Left colon (tissue), 2 donors: ENCODE data around the gene SRP14. TPM values are rescaled to one million over a fixed set of nuclear protein-coding genes. Genes with fewer than 3 reads are reported as not detected.
"Not testable (repeated sequence)": the region's sequence is repeated elsewhere in the genome, so short reads cannot be mapped to it uniquely, and the experiment has no call there.

Experiments used
- ATAC-seq: fragments of 200-7000 bp; cut with Tn5 transposase; one replicate; pipeline ENCODE4 v1.9.1; 2020; ENCODE audit warnings: mild to moderate bottlenecking, moderate library complexity
- DNase-seq, 2 donors: peaks; one replicate each; pipeline ENCODE4 v3.0.0-alpha.2; 2020
- intact Hi-C, 2 donors: fragments of 100-400 bp; cut with DNase I in 1 of 2; cut with micrococcal nuclease in 1 of 2; formaldehyde crosslinking; loops; one replicate each; pipeline versions ENCODE4 v1.11.2 to v1.14.0; 2022; cut with DNase I, micrococcal nuclease
- long read RNA-seq: library from polyadenylated mRNA; unstranded; transcript quantifications from one replicate; pipeline ENCODE4 v2.0.0, GENCODE V29; 2021
- total RNA-seq, 2 donors: library from RNA; stranded (reverse); fragmentation: NEBNext Ultra II Directional; extraction: Animal tissue kit (Norgen Biotek cat#: 25700); gene quantifications; one replicate each; pipeline ENCODE4 v1.2.1, GENCODE V29; 2021
- donor health status: DM: no; HTN: no; CAD: no.
- donor health status: DM: yes; HTN: yes; CAD: no.

SRP14 gene, protein sequence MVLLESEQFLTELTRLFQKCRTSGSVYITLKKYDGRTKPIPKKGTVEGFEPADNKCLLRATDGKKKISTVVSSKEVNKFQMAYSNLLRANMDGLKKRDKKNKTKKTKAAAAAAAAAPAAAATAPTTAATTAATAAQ
- 100 to 1,000 TPM; 144 to 153 TPM for total RNA-seq
- long read RNA-seq, transcript SRP14-201 (5 exons, 1,077 nt) = major isoform, 218 of 229 reads
- long read RNA-seq, partial matches to known transcripts = 5 of 229 reads
- long read RNA-seq, other reads (novel, unspliced or antisense) = 5 of 229 reads

DNA sequence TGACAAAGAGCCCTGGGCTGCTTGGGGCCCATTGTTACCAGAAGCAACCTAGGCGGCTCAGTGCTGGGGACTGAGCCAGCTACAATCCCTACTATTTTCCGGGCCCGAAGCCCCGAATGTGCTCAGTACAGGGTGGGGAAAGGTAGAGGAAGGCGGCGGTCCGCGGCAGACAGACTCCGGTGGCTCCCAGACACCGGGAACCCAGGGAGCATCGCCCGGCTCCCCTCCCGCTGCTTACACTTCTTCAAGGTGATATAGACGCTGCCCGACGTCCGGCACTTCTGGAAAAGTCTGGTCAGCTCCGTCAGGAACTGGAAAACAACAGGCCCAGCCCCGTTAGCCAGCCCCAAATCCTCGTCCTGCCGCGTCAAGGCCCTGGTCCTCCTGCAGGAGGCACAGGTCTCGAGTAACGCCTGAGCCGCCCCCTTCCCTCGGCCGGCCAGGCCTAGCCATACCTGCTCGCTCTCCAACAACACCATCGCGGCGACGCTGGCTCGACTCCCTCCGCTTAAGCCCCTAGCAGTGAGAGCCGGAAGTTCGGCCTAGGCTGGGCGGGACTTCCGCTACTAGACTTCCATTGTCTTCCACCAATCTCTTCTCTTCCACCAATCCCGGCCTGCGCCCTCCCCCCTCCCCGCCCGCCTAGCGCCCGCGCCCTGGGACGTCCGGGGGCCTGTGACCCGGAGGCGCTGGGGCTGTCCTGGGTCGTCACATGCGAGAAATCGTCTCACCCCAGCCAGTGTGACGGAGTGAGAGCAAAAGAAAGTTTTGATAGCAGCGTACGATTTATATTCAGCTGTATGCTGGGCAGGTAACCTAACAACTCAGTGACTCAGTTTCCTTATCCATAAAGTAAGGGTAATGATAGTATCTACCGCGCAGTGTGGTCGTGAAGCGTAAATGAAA is at the start of gene SRP14:
Gene SRP14 (minus strand): TSS at position 544 of the 906 bp plus-strand sequence. CDS start 65 bp downstream, at position 479.
- intact Hi-C loops = no loop called here
- DNase-seq = peak; percentile 95 to 96
- ATAC-seq = peak; percentile 93

DNA sequence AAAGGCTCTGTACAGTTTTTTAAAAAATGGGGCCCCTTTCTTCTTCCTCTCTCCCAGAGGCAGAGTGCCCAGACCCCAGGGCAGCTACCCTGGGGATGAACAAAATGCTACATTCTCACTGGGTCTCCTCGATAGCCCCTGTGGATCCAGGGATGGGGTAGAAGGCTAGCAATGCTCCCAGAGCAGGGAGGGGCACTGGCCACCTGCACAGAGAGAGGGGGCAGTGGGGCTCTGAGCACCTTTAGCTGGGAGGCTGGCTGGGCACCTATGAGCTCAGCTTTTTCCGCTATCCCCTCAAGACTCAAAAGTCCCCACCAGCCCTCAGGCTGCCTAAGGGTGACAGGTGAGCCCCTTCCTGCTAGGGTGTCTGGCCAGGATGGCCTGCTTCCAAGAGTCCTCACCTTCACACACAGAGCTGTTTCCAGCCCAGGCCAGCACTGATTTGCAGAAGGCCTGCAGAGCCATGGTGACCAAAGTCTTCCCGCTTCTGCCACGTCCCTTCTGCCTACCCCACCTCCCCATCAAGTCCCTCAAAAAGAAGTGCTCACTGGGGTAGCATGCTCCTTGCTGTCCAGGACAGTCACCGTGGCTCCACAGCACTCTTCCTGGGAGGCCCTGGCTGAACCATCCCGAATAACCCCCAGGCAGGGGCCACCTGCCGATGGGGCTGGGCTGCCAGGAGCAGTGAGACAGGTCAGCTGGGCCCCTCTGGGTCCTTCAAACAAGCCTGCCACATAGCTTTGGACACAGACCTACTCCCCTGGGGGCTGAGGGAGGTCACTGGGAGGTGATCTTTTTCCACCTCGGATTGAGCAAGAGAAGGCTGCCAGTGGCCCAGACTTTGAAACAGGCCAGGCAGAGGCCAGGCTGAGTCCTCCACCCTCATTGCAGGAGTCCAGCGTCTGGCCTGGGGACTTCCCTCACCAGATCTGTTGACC is 49.3 kb upstream of the SRP14 start:
- DNase-seq = peak in 1 of 2 donors; percentile 13
- intact Hi-C loops = no loop called here
- no peak for ATAC-seq

DNA sequence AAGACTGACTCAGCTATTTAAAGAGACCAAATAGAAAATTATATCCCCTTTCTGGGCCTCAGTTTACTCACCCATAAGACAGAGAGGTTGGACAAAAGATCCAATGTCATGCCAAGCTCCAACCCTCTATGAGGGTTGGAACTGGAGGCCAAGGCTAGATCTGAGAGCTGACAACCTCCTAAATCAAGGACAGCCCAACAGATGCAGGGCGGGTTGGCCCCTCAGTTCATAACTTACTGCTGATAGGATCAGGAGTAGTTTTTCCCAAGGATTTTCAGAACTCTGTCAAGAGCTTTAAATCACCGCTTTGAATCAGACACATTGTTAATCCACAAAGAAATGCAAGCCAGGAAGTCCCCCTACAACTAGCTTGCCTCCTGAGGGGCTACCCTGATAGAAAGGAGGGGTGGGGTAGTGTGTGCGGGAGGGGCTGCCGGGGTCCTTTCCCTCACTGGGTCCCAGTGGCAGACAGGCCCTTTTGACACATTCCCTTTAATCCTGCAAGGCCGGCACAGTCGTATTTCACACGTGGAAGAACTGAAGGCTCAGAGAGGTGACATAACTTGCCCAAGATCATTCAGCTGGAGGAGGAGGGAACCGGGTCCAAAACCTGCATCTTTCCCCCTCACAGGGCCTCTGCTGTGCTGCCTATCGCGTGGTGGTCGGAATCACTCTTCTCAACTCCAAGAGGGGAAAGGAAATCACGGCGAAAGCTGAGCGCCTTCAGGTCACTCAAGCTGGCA is 48.3 kb upstream of the SRP14 start:
- no peak for ATAC-seq
- peak in 1 of 2 donors; percentile 20 for DNase-seq
- intact Hi-C loops = no loop called here

GRCh38 chr15:40085266-40085665 is 46.3 kb upstream of the SRP14 start:
- DNase-seq (peak in 1 of 2 donors; percentile 3), ATAC-seq (no peak)

GRCh38 chr15:40084650-40085049 is 45.7 kb upstream of the SRP14 start:
- intact Hi-C loops = no loop called here
- DNase-seq = peak in 1 of 2 donors; percentile 19
- no peak for ATAC-seq

More at GRCh38 chr15:40085266-40085665, 46.3 kb upstream of the SRP14 start:
- intact Hi-C loops = no loop called here

- DNase-seq = peak; percentile 62 to 63
- peak; percentile 85 for ATAC-seq
- intact Hi-C loops = no loop called here
Measured at GRCh38 chr15:40082195-40082883, 43.4 kb upstream of the SRP14 start.

DNA sequence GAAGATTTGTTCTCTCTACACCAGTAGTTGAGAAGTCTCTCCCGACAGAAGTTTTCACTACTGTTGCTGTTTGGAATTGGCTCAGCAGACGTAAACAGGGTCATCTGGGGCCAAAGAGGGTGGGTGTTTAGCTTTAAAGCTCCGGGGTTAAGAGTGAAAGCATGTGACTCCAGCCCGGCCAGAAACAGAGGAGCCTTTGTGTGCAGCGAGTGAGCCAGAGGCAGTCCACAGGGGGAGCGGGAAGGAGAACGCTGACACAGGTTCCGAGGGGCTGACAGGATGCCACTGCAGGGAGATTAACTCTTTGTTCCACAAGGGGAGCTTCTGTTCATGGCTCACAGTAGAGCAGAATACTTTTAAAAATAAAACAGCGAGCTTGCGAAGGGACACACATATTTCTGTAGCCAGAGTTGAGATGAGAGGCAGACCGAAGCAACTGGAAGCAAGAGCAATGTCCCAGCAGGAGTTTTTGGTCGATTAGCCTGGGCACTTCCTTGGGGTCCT is 42.8 kb upstream of the SRP14 start:
- DNase-seq (peak; percentile 74 to 80), ATAC-seq (peak; percentile 83)

GRCh38 chr15:40080847-40081246 is 41.9 kb upstream of the SRP14 start:
- ATAC-seq (no peak), DNase-seq (no peak)
- intact Hi-C loops = no loop called here

More for the DNA sequence above, 42.8 kb upstream of the SRP14 start:
- intact Hi-C loops = no loop called here

DNA sequence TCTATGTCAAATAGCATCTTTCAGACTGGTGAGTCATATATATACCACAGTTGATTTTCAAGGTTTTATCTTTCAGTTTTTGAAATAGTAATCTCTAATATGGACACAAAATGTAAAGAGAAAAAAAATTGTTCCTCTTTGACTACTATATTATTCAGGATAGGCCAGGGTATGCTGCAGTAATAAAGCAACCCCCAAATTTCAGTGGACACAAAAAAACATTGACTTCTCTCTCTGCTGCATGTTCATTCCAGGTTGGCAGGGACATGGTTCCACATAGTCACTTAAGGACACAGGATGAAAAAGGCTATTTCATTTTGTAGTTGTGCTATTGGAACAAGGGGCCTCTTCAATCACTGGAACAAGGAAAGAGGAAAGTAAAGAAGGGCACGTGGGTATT is 41.1 kb upstream of the SRP14 start:
- DNase-seq = no peak
- no peak for ATAC-seq
- intact Hi-C loops = no loop called here

DNA sequence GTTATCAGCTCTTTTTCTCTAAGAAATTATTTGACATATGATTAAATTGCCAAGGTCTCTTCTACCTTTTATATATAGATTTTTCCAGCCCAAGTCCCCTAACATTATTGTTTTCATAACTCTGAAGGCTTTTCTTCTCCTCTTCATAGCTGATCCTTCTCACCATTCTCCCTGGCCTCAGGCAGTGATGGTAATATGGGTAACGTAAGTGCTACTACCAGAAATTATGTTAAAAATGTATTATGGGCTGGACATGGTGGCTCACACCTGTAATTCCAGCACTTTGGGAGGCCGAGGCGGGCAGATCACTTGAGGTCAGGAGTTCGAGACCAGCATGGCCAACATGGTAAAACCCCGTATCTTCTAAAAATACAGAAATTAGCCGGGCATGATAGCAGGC is 40.5 kb upstream of the SRP14 start:
- no peak for ATAC-seq
- no peak for DNase-seq
- intact Hi-C loops = no loop called here

- DNase-seq (no peak), ATAC-seq (no peak)
- intact Hi-C loops = no loop called here
Measured at GRCh38 chr15:40075298-40076044, 36.5 kb upstream of the SRP14 start.

- DNase-seq = not testable (repeated sequence)
Measured at GRCh38 chr15:40074656-40075055, 35.7 kb upstream of the SRP14 start.

DNA sequence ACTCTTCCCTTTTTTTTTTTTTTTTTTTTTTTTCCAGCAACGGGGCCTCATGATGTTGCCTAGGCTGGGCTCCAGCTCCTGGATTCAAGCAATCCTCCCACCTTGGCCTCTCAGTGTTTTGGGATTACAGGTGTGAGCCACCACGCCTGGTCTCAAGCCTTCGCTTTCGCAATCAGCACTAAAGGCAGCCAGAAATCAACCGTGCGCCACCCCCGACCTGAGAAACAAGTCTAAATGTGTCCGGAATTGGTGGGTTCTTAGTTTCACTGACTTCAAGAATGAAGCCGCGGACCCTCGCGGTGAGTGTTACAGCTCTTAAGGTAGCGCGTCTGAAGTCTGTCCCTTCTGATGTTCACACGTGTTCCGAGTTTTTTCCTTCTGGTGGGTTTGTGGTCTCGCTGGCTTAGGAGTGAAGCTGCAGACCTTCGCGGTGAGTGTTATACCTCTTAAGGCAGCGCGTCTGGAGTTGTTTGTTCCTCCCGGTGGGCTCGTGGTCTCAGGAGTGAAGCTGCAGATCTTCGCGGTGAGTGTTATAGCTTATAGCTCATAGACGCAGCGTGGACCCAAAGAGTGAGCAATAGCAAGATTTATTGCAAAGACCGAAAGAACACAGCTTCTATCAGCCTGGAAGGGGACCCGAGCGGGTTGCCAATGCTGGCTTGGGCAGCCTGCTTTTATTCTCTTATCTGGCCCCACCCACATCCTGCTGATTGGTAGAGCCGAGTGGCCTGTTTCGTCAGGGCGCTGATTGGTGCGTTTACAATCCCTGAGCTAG is 34.9 kb upstream of the SRP14 start:
- intact Hi-C loops, DNase-seq, ATAC-seq: not testable (repeated sequence)

More at GRCh38 chr15:40074656-40075055, 35.7 kb upstream of the SRP14 start:
- ATAC-seq, intact Hi-C loops: not testable (repeated sequence)

DNA sequence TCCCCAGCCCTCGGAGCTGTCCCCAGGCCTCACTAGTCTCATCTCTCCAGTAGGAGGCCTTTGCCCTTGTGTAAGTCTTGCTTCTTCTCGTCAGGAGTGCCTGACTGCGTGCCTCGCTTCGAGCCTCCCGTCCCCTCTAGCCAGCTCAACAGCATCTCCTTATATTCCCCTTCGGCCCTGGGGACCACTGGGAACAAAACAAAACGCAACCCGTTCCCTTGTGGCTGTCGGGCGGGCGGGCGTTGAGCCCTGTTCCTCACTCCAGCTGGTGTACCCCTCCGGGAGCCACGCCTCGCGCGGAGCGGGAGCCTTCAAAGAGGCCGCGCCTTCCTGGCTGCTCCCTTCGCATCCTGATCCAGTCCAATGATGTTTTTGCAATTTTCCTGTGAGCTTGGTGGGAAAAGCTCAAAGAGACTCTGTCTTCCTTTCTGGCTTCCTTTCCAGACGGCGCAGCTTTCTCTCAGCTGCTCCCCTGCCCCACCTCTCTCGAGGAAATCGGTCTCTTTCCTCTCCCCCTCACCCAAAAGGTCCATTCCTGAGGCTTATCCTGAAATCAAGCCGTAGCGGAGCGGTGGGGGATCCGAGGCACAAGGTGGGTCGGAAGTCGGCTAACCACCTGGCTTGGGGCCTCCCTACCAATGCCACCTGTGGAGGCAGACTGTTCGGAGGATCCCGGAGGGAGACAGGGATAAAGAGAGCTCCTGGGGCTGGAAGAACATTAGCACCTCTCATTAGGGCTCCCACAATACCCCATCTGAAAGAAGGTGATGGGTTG is 33.4 kb upstream of the SRP14 start:
- ATAC-seq = no peak
- intact Hi-C loops = no loop called here

DNA sequence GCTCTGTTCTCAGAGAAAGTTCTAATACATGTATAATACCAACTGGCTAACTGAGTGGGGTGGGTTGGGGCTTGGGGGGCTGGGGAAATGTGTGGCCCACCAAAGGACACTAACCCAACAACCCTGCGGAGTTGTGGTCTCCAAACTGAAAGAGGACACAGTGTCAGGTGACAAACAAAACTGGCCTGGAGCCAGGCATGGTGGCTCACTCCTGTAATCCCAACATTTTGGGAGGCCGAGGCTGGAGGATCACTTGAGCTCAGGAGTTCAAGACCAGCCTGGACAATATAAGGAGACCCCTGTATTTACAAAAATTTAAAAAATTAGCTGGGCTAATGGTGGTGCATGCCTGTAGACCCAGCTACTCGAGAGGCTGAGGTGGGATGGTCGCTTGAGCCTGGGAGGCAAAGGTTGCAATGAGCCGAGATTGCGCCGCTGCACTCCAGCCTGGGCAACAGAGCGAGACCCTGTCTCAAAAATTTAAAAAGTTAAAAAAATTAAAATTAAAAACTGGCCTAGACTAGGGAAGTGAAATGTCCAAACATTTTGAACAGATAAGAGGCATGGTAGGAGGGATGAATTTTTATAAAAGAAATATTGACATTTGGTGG is 31.7 kb upstream of the SRP14 start:
- intact Hi-C loops = no loop called here
- no peak for ATAC-seq

More for the DNA sequence above, 33.4 kb upstream of the SRP14 start:
- peak in 1 of 2 donors; percentile 51 for DNase-seq

More for the DNA sequence above, 31.7 kb upstream of the SRP14 start:
- no peak for DNase-seq
